ENCODE results near the gene HGD.
"Not testable (repeated sequence)": the region's sequence is repeated elsewhere in the genome, so short reads cannot be mapped to it uniquely, and the experiment has no call there.

Gene HGD

DNA sequence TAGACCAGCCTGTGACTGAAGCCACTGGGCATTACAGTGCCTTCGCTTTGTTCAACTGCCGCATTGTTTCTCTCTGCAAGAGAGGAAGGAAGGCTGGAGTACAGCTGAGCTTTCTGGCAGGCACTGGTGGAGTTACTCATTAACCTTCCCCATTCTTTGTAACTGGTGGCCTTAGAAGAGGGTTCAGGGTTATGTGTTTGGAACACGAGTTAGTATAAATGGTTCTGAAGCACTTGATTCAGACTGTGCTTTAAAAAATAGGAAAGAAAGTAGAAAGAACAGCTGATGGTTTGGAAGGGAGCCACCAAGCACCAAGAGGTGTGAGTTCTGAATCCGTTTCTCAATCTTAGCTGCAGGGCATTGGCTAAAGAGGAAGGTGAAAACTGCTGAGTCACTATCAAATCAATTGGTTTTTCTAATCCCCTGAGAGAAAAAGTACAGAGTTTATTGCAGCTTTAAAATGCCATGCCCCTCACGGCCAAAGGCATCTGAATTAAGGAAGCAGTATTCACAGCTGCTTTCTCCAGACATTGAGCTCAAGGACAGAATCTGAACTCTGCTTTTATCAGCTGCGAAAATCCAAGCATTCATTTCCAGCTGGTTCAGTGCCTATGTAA, 3.6 kb downstream of the HGD start:
- TF ChIP-seq ZFX (IDR thresholded peaks at IDR 0.05), result no peak
- TF ChIP-seq, protein P1, sequence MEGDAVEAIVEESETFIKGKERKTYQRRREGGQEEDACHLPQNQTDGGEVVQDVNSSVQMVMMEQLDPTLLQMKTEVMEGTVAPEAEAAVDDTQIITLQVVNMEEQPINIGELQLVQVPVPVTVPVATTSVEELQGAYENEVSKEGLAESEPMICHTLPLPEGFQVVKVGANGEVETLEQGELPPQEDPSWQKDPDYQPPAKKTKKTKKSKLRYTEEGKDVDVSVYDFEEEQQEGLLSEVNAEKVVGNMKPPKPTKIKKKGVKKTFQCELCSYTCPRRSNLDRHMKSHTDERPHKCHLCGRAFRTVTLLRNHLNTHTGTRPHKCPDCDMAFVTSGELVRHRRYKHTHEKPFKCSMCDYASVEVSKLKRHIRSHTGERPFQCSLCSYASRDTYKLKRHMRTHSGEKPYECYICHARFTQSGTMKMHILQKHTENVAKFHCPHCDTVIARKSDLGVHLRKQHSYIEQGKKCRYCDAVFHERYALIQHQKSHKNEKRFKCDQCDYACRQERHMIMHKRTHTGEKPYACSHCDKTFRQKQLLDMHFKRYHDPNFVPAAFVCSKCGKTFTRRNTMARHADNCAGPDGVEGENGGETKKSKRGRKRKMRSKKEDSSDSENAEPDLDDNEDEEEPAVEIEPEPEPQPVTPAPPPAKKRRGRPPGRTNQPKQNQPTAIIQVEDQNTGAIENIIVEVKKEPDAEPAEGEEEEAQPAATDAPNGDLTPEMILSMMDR (conservative IDR thresholded peaks at IDR 0.05), result no peak
- H3K27ac ChIP-seq, result peak overlapping the region; percentile 30; the same call in 1 of the 2 replicates

DNA sequence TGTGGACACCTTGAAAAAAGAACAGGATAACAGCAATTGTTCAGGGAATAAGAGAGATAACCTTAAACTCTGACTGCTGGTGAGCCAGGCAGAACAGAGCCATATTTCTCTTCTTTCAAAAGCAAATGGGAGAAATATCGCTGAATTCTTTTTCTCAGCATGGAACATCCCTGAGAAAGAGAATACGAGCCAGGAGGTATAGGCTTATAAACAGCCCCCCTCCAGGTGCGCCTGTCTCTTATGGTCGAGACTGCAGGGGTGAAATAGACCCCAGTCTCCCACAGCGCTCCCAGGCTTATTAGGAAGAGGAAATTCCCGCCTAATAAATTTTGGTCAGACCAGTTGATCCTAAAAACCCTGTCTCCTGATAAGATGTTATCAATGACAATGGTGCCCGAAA, 4.8 kb downstream of the HGD start:
- not testable (repeated sequence) for H3K27ac ChIP-seq

DNA sequence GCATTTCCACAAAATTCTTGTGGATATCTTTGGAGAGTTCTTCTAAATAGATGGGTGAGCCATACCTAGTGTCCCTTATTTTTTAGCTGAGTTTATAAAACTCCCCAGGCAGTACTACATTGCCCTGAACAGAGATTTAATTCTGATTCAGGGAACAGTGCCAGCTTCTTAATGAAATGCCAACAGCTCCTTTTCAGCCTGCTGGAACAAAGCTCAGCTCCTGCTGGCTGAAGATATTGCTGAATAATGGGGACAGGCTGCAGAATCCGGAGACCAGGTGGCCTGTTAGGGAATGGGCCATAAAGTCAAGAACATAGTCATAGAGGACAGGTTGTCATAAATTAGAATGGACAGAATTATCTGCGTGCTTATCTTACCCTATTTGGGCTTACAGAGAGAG, 8.9 kb downstream of the HGD start:
- no peak overlapping the region for H3K27ac ChIP-seq
- TF ChIP-seq, protein P1 (conservative IDR thresholded peaks at IDR 0.05), result no peak
- TF ChIP-seq ZFX (IDR thresholded peaks at IDR 0.05), result no peak

DNA sequence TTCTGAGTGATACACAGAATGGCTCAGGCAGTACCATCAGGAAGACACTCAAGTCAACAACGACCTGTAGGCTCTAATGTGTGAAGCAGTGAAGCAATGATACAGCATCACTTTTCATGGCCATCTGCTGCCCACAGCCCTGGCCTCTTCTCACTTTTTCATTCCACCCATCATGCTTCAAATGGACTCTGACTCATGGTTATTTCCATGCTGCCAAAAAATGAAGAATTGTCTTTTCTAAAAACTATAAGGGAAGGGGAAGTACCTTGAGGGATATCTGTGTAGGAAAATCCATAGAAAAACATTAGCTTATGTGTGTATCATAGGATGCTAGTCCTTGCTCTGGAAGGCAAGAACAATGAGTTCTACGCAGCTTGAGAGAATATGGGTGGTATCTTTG, 11.5 kb downstream of the HGD start:
- no peak for TF ChIP-seq ZFX (IDR thresholded peaks at IDR 0.05)
- TF ChIP-seq, protein P1 (conservative IDR thresholded peaks at IDR 0.05), result no peak
- H3K27ac ChIP-seq, result no peak overlapping the region

DNA sequence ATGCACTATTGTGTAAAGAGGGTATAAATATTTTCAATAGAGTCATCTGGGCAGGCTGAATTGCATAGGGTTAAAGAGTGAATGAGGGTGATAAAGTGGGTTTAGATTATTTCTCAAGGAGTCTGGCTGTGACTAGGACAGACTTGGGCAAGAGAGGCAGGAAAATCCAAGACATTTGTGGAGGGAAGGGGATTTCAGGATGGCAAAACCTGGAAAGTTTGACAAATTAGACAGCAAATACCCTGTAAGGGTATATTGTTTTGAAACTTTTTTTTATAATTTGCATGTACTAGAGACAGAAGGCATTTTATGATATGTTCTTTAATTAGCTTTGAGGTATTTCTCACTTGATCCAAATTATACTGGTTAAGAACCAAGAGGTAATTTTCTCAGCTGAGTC, 17.1 kb downstream of the HGD start:
- no peak for TF ChIP-seq ZFX (IDR thresholded peaks at IDR 0.05)
- TF ChIP-seq, protein P1 (conservative IDR thresholded peaks at IDR 0.05), result no peak

DNA sequence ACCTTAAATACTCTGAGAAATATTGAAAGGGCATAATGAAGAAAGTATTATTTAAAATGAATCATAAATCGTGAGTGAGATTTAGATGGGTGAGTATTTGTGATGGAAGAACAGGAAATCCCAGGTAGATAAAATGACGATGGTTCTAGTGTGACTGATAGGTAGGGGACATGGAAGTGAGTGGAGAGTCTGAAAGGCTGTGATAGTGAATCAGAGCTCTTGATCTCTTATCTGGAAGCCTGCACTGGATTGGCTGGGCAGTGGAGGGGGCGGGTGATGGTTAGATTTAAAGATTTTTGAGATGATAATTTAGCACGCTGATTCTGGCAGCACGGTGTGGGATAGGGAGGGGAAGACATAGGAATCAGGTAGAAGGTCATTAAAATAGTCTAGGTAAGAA, 20.1 kb downstream of the HGD start:
- peak overlapping the region; percentile 95; the same call in 1 of the 2 replicates for H3K27ac ChIP-seq
- TF ChIP-seq, protein P1 (conservative IDR thresholded peaks at IDR 0.05), result no peak
- TF ChIP-seq ZFX (IDR thresholded peaks at IDR 0.05), result no peak

More for the DNA sequence above, 17.1 kb downstream of the HGD start:
- H3K27ac ChIP-seq, result no peak overlapping the region

DNA sequence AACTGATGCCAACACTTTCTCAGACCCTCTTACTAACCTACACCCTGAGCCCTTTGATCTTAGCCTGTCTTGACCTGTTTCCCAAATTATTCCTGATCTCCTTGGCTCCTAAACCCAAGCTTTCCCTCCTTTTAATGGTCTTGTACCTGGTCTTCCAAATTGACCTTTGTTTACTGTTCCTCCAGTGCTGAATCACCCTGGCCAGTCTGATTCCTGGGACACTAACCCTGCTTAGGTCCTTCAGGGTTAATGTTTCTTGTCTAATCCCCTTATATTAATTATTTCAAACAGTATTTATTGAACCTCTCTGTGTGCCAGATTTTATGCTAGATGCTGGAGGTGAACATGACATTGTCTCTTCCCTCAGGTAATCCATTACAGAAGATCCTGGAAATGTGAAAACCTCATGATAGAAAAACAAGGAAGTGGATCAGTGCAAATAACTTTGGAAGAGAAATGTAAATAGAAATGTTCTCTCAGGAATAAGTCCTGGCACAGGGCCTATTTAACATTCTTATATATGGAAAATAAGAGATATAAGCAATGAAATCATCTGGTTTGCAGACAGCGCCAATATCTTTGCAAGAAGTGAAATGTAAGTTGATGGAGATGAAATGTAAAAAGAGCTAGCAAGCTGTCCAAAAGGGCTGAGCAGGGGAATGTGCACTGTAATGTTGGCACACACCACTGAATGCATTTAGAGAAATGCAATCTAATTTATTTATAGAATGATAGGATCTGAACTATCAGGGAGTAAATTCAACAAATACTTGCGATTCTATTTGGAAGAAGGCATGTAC, 20.7 kb downstream of the HGD start:
- H3K27ac ChIP-seq, result peak overlapping the region; percentile 99; the same call in 1 of the 2 replicates
- TF ChIP-seq, protein P1 (conservative IDR thresholded peaks at IDR 0.05), result no peak
- no peak for TF ChIP-seq ZFX (IDR thresholded peaks at IDR 0.05)
